Calu3 (cell line): ENCODE measurements around the gene FRMD5. TPM values are rescaled to one million over a fixed set of nuclear protein-coding genes. Genes with fewer than 3 reads are reported as not detected.

Source experiments
- BruUV-seq: library from RNA; stranded (reverse); fragments of 400-500 nt; replicated peaks from 2 replicates; lab custom pipeline; 2021; lab: Mats Ljungman, UMichigan
- CTCF ChIA-PET: fragments of 300-600 bp; sonication (Branson Sonifier 250); formaldehyde crosslinking; loops from one replicate; lab custom pipeline; 2022; ENCODE audit warnings: antibody characterized with exemption; lab: Charles Lee
- DNase-seq: peaks from one replicate; pipeline ENCODE4 v3.0.0; 2022
- H3K27ac Mint-ChIP-seq: one replicate; pipeline ENCODE4 v1.8.0; 2022; ENCODE audit warnings: mixed read lengths; ENCODE audit not compliant: unreplicated experiment
- H3K27me3 Mint-ChIP-seq: one replicate; pipeline ENCODE4 v1.8.0; 2022; ENCODE audit warnings: mixed read lengths; ENCODE audit not compliant: unreplicated experiment
- H3K36me3 Mint-ChIP-seq: one replicate; pipeline ENCODE4 v1.8.0; 2022; ENCODE audit warnings: mild to moderate bottlenecking, moderate library complexity, mixed read lengths; ENCODE audit not compliant: insufficient read depth, unreplicated experiment
- H3K4me1 Mint-ChIP-seq: one replicate; pipeline ENCODE4 v1.8.0; 2022; ENCODE audit warnings: mild to moderate bottlenecking, low read depth, mixed read lengths; ENCODE audit not compliant: unreplicated experiment
- H3K4me3 Mint-ChIP-seq: one replicate; pipeline ENCODE4 v1.8.0; 2022; ENCODE audit warnings: mild to moderate bottlenecking, low read depth, moderate library complexity, mixed read lengths; ENCODE audit not compliant: unreplicated experiment
- H3K9me3 Mint-ChIP-seq: one replicate; pipeline ENCODE4 v1.8.0; 2022; ENCODE audit warnings: low read depth, mixed read lengths; ENCODE audit not compliant: unreplicated experiment
- CTCF ChIP-seq: fragments of 200-600 bp; IDR thresholded peaks from one replicate; pipeline ENCODE4 v1.8.0; 2022; ENCODE audit warnings: antibody characterized with exemption; ENCODE audit not compliant: unreplicated experiment
- intact Hi-C: fragments of 100-400 bp; cut with micrococcal nuclease; formaldehyde crosslinking; loops from one replicate; pipeline ENCODE4 v1.10.0; 2022; ENCODE audit not compliant: unreplicated experiment
- total RNA-seq: library from RNA; stranded (reverse); gene quantifications from 2 replicates; pipeline ENCODE4 v1.2.3, GENCODE V29; 2022

FRMD5 gene
- total RNA-seq, 1 experiment from 2014 or later = 10.9 TPM

GRCh38 chr15:43903864-43904290 is 291.2 kb downstream of the FRMD5 start:
- Mint-ChIP-seq H3K36me3 (no peaks in the 10 kb centered on the region), H3K27me3 (no peaks in the 10 kb centered on the region), H3K4me1 (no peaks in the 10 kb centered on the region), H3K27ac (no peak overlapping the region), H3K4me3 (no peak overlapping the region), H3K9me3 (no peaks in the 10 kb centered on the region)
- BruUV-seq = no TSS peak
- peak; percentile 64 for DNase-seq
- TF ChIP-seq CTCF = peak; percentile 34
- intact Hi-C loops = loop anchor here (10.0 kb wide), 1 partner anchor 161 kb away; no protein-coding TSS in a partner anchor
- CTCF ChIA-PET = no interaction called here

GRCh38 chr15:43901495-43901894 is 293.6 kb downstream of the FRMD5 start:
- no peaks in the 10 kb centered on the region for H3K9me3 Mint-ChIP-seq
- no peaks in the 10 kb centered on the region for H3K4me1 Mint-ChIP-seq
- TF ChIP-seq CTCF = no peak
- no peaks in the 10 kb centered on the region for H3K27me3 Mint-ChIP-seq
- intact Hi-C loops = loop anchor here (10.0 kb wide), 1 partner anchor 163 kb away; no protein-coding TSS in a partner anchor
- CTCF ChIA-PET = interaction anchor here (0.5 kb wide), 1 partner anchor 239 kb away, joined by 4 read pairs; no protein-coding TSS in a partner anchor
- H3K27ac Mint-ChIP-seq = no peak overlapping the region
- BruUV-seq = no TSS peak
- no peak overlapping the region for H3K4me3 Mint-ChIP-seq
- no peaks in the 10 kb centered on the region for H3K36me3 Mint-ChIP-seq
- DNase-seq = no peak

DNA sequence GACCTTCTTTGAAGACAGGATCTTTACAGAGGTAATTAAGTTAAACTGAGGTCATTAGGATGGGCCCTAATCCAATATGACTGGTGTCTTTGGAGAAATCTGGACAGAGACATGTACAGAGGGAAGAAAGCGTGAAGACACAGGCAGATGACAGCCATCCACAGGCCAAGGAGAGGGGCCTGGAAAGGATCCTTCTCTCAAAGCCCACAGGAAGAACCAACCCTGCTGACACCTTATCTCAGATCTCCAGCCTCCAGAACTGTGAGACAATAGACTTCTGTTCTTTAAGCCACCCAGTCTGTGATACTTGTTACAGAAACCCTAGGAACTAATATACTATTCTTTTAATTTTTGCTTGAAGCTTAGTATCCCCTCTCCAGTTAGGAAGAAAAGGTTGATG is 294.1 kb downstream of the FRMD5 start:
- Mint-ChIP-seq H3K4me3 (no peak overlapping the region), H3K36me3 (no peaks in the 10 kb centered on the region), H3K27me3 (no peaks in the 10 kb centered on the region), H3K4me1 (no peaks in the 10 kb centered on the region), H3K27ac (no peak overlapping the region), H3K9me3 (no peaks in the 10 kb centered on the region)
- intact Hi-C loops = loop anchor here (10.0 kb wide), 1 partner anchor 164 kb away; no protein-coding TSS in a partner anchor
- CTCF ChIA-PET = no interaction called here
- TF ChIP-seq CTCF = no peak
- no peak for DNase-seq
- BruUV-seq = no TSS peak

DNA sequence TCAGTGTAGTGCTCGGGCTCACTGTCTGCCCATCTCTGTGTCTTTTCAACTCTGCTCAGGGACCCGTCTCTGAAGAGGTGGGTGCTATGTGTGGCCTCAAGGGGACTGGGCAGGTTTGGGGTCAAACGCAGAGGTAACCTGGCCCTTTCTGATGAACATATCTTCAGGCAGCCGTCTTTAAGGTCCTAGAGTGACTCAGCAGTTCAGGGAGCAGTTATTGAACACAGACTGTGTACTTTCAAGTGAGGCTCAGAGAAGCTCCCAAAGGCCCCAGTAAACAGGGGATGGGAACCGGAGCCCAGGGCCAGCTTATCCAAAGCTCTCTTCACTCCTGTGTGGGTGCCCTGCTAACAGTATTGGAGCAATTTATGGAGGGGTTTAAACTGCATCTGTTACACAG is 295.1 kb downstream of the FRMD5 start:
- intact Hi-C loops = loop anchor here (10.0 kb wide), 1 partner anchor 165 kb away; no protein-coding TSS in a partner anchor
- H3K9me3 Mint-ChIP-seq = no peaks in the 10 kb centered on the region
- no TSS peak for BruUV-seq
- TF ChIP-seq CTCF = no peak
- no peak for DNase-seq
- H3K27me3 Mint-ChIP-seq = no peaks in the 10 kb centered on the region
- no peak overlapping the region for H3K4me3 Mint-ChIP-seq
- no peaks in the 10 kb centered on the region for H3K4me1 Mint-ChIP-seq
- CTCF ChIA-PET = no interaction called here
- H3K27ac Mint-ChIP-seq = no peak overlapping the region
- H3K36me3 Mint-ChIP-seq = no peaks in the 10 kb centered on the region
